Skeletal muscle tissue (tissue), 5 donors: ENCODE results near the gene GMEB1. TPM values are rescaled to one million over a fixed set of nuclear protein-coding genes. Genes with fewer than 3 reads are reported as not detected.

Source experiments
- H3K27ac ChIP-seq: one replicate; pipeline ENCODE4 v1.7.0; 2013; ENCODE audit warnings: mild to moderate bottlenecking, low read depth, low read length, inconsistent platforms
- H3K27me3 ChIP-seq, 3 donors: one replicate each; pipeline ENCODE4 v1.7.0; 2013; ENCODE audit warnings: low read length in 3 of 3; ENCODE audit not compliant: control insufficient read depth in 3 of 3, insufficient read depth in 3 of 3
- H3K36me3 ChIP-seq, 3 donors: one replicate each; pipeline ENCODE4 v1.7.0; 2013; ENCODE audit warnings: low read length in 3 of 3; ENCODE audit not compliant: control insufficient read depth in 3 of 3, insufficient read depth in 3 of 3
- H3K4me1 ChIP-seq, 3 donors: one replicate each; pipeline ENCODE4 v1.7.0; 2013; ENCODE audit warnings: low read length in 3 of 3, mild to moderate bottlenecking in 3 of 3; ENCODE audit not compliant: control insufficient read depth in 3 of 3, insufficient read depth in 3 of 3
- H3K4me3 ChIP-seq, 3 donors: one replicate each; pipeline ENCODE4 v1.7.0; 2013; ENCODE audit warnings: low read length in 3 of 3
- H3K9ac ChIP-seq, 3 donors: one replicate each; pipeline ENCODE4 v1.7.0; 2013; ENCODE audit warnings: low read length in 3 of 3, mild to moderate bottlenecking in 3 of 3, moderate library complexity in 2 of 3, low read depth in 1 of 3
- H3K9me3 ChIP-seq, 3 donors: one replicate each; pipeline ENCODE4 v1.7.0; 2013; ENCODE audit warnings: low read length in 3 of 3; ENCODE audit not compliant: control insufficient read depth in 3 of 3
- small RNA-seq: library from RNA; depleted of rRNA; stranded (forward); fragments of <200 nt; gene quantifications from one replicate; pipeline ENCODE3, GENCODE V24; 2014
- total RNA-seq: library from RNA; depleted of rRNA; stranded (reverse); fragments of >200 nt; gene quantifications from one replicate; pipeline ENCODE4 v1.2.3, GENCODE V29; 2014
- donor health status: Osteomylitis.

The GMEB1 gene
- total RNA-seq, 1 donor from 2014 or later, result 4.7 TPM

DNA sequence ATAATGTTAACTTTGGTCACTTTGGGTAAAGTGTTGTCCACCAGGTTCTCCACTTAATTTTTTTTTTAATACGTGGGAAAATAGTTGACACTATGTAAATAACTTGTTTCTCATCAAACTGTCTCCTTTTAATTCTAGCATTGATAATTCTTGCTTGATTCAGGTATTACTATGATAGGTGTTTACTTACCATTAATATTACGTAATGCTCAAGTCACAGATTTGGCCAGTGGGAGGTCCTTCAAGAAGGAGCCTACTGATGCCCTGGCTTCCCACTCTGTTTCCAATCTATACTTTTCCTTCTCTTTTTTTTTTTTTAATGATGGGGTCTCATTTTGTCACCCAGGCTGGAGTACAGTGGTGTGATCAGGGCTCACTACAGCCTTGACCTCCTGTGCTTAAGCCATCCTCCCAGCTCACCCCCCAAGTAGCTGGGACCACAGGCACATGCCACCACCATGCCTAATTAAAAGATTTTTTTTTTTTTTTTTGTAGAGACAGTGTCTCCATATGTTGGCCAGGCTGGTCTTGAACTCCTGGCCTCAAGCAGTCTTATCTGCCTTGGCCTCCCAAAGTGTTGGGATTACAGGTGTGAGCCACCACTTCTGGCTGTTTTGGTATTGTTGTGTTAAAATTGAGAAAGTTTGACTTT, 98.1 kb downstream of the GMEB1 start:
- Histone ChIP-seq H3K27ac (no peak overlapping the region), H3K9me3 (no peaks in the 10 kb centered on the region), H3K36me3 (peaks cover 3 to 12% (median 11%) of the 10 kb centered on the region in 3 donors), H3K27me3 (no peaks in the 10 kb centered on the region), H3K4me3 (no peak overlapping the region), H3K4me1 (peaks cover 0 to 4% (median 0%) of the 10 kb centered on the region in 3 donors), H3K9ac (no peak overlapping the region)

Small RNAs within 50 kb of the gene (small RNA-seq; reads per million reads assigned to genes)
- gene RF00422 (not detected), gene RNU11 (not detected)

Other genes starting within 250 kb of the GMEB1 start
- 21.9 TPM for gene RCC1, start 162.7 kb upstream of the GMEB1 start, total RNA-seq
- 15.1 TPM for gene TRNAU1AP, start 115.7 kb upstream of the GMEB1 start, total RNA-seq
- gene RAB42, start 76.5 kb upstream of the GMEB1 start, total RNA-seq, result 5.7 TPM
- gene TAF12, start 25.7 kb upstream of the GMEB1 start, total RNA-seq, result 32.9 TPM
- gene RNU11, start 20.2 kb upstream of the GMEB1 start, total RNA-seq, result not detected
- gene YTHDF2, start 68.2 kb downstream of the GMEB1 start, total RNA-seq, result 59.5 TPM
- gene OPRD1, start 143.4 kb downstream of the GMEB1 start, total RNA-seq, result 0.52 TPM
- gene EPB41, start 245.8 kb downstream of the GMEB1 start, total RNA-seq, result 37.6 TPM